Measurements from ENCODE around the gene ATP8A2. TPM values are rescaled to one million over a fixed set of nuclear protein-coding genes. Genes with fewer than 3 reads are reported as not detected.

Gene ATP8A2
- total RNA-seq, 2 donors from 2014 or later, result 1.6 to 2.9 TPM

GRCh38 chr13:25899952-25900351, 528.2 kb downstream of the ATP8A2 start:
- WGBS, 2 experiments (ENCODE audit: insufficient coverage in 1 of 2, insufficient read length in 1 of 2), result 96 to 100% methylated on average over 1 of the region's 1 CpG
- peaks cover 52% of the 10 kb centered on the region for H3K9me3 Mint-ChIP-seq
- H3K27me3 Mint-ChIP-seq (ENCODE audit: insufficient read depth), result peaks cover 6% of the 10 kb centered on the region
- peak overlapping the region; percentile 27 for H3K4me3 ChIP-seq (ENCODE audit: low read length)
- H3K27me3 ChIP-seq (ENCODE audit: control insufficient read depth, insufficient read depth, low read length, poor library complexity, severe bottlenecking), result no peaks in the 10 kb centered on the region
- no peaks in the 10 kb centered on the region for H3K4me1 Mint-ChIP-seq
- no peaks in the 10 kb centered on the region for H3K4me1 ChIP-seq (ENCODE audit: control insufficient read depth, insufficient read depth, low read length)
- peaks cover 28% of the 10 kb centered on the region for H3K36me3 Mint-ChIP-seq (ENCODE audit: low read depth)
- no peak overlapping the region for H3K9ac ChIP-seq (ENCODE audit: extremely low read depth, low read length, poor library complexity, severe bottlenecking)
- peaks cover 34% of the 10 kb centered on the region for H3K9me3 ChIP-seq (ENCODE audit: control insufficient read depth, low read length)
- no peak for DNase-seq
- H3K4me3 Mint-ChIP-seq, result no peak overlapping the region
- H3K27ac ChIP-seq (ENCODE audit: low read depth, low read length), result no peak overlapping the region
- no peak overlapping the region for H3K27ac Mint-ChIP-seq
- TF ChIP-seq CTCF (conservative IDR thresholded peaks at IDR 0.05), result no peak
- no peaks in the 10 kb centered on the region for H3K36me3 ChIP-seq (ENCODE audit: control insufficient read depth, insufficient read depth, low read length)

- no peak overlapping the region for H3K4me3 Mint-ChIP-seq
- Histone ChIP-seq H3K4me1 (ENCODE audit: control insufficient read depth, insufficient read depth, low read length) (no peaks in the 10 kb centered on the region), H3K4me3 (ENCODE audit: low read length) (no peak overlapping the region), H3K27me3 (ENCODE audit: control insufficient read depth, insufficient read depth, low read length, poor library complexity, severe bottlenecking) (no peaks in the 10 kb centered on the region), H3K9ac (ENCODE audit: extremely low read depth, low read length, poor library complexity, severe bottlenecking) (no peak overlapping the region), H3K9me3 (ENCODE audit: control insufficient read depth, low read length) (peaks cover 34% of the 10 kb centered on the region), H3K27ac (ENCODE audit: low read depth, low read length) (no peak overlapping the region), H3K36me3 (ENCODE audit: control insufficient read depth, insufficient read depth, low read length) (no peaks in the 10 kb centered on the region)
- H3K4me1 Mint-ChIP-seq, result no peaks in the 10 kb centered on the region
- 95 to 100% methylated on average over 2 to 10 of the region's 10 CpGs for WGBS, 2 experiments (ENCODE audit: insufficient coverage in 1 of 2, insufficient read length in 1 of 2)
- no peak overlapping the region for H3K27ac Mint-ChIP-seq
- peaks cover 27% of the 10 kb centered on the region for H3K36me3 Mint-ChIP-seq (ENCODE audit: low read depth)
- TF ChIP-seq CTCF (conservative IDR thresholded peaks at IDR 0.05), result no peak
- peaks cover 43% of the 10 kb centered on the region for H3K9me3 Mint-ChIP-seq
- peaks cover 6% of the 10 kb centered on the region for H3K27me3 Mint-ChIP-seq (ENCODE audit: insufficient read depth)
- DNase-seq, result no peak
Measured at GRCh38 chr13:25901460-25902376, 529.9 kb downstream of the ATP8A2 start.

GRCh38 chr13:25902455-25902854, 530.7 kb downstream of the ATP8A2 start:
- no peak for DNase-seq
- no peak for TF ChIP-seq CTCF (conservative IDR thresholded peaks at IDR 0.05)
- H3K27ac Mint-ChIP-seq, result no peak overlapping the region
- Histone ChIP-seq H3K9ac (ENCODE audit: extremely low read depth, low read length, poor library complexity, severe bottlenecking) (no peak overlapping the region), H3K4me1 (ENCODE audit: control insufficient read depth, insufficient read depth, low read length) (no peaks in the 10 kb centered on the region), H3K27ac (ENCODE audit: low read depth, low read length) (no peak overlapping the region), H3K9me3 (ENCODE audit: control insufficient read depth, low read length) (peaks cover 33% of the 10 kb centered on the region), H3K27me3 (ENCODE audit: control insufficient read depth, insufficient read depth, low read length, poor library complexity, severe bottlenecking) (no peaks in the 10 kb centered on the region), H3K4me3 (ENCODE audit: low read length) (no peak overlapping the region), H3K36me3 (ENCODE audit: control insufficient read depth, insufficient read depth, low read length) (no peaks in the 10 kb centered on the region)
- H3K27me3 Mint-ChIP-seq (ENCODE audit: insufficient read depth), result peaks cover 6% of the 10 kb centered on the region
- 85 to 93% methylated on average over 5 to 6 of the region's 6 CpGs for WGBS, 2 experiments (ENCODE audit: insufficient coverage in 1 of 2, insufficient read length in 1 of 2)
- peaks cover 37% of the 10 kb centered on the region for H3K9me3 Mint-ChIP-seq
- no peaks in the 10 kb centered on the region for H3K4me1 Mint-ChIP-seq
- peaks cover 24% of the 10 kb centered on the region for H3K36me3 Mint-ChIP-seq (ENCODE audit: low read depth)
- H3K4me3 Mint-ChIP-seq, result no peak overlapping the region

All from endodermal cell (in vitro differentiated cells).